ENCODE data around the gene LHPP.

Gene LHPP

GRCh38 chr10:124614003-124614659, 152.5 kb downstream of the LHPP start:
- no peak for DNase-seq (ENCODE audit: low read depth)
- no peak for TF ChIP-seq CTCF (IDR thresholded peaks at IDR 0.05; ENCODE audit: control insufficient read depth, insufficient read depth, low read depth, low read length, missing control alignments)
- H3K4me3 ChIP-seq (ENCODE audit: control insufficient read depth, low read depth, low read length), result no peak overlapping the region

- no peak overlapping the region for H3K4me3 ChIP-seq (ENCODE audit: control insufficient read depth, low read depth, low read length)
- DNase-seq (ENCODE audit: low read depth), result no peak
- TF ChIP-seq CTCF (IDR thresholded peaks at IDR 0.05; ENCODE audit: control insufficient read depth, insufficient read depth, low read depth, low read length, missing control alignments), result no peak
Measured at GRCh38 chr10:124615259-124615658, 153.6 kb downstream of the LHPP start.

GRCh38 chr10:124616040-124616835, 154.6 kb downstream of the LHPP start:
- TF ChIP-seq CTCF (IDR thresholded peaks at IDR 0.05; ENCODE audit: control insufficient read depth, insufficient read depth, low read depth, low read length, missing control alignments), result no peak
- H3K4me3 ChIP-seq (ENCODE audit: control insufficient read depth, low read depth, low read length), result no peak overlapping the region
- DNase-seq (ENCODE audit: low read depth), result no peak

- no peak for TF ChIP-seq CTCF (IDR thresholded peaks at IDR 0.05; ENCODE audit: control insufficient read depth, insufficient read depth, low read depth, low read length, missing control alignments)
- DNase-seq (ENCODE audit: low read depth), result no peak
- no peak overlapping the region for H3K4me3 ChIP-seq (ENCODE audit: control insufficient read depth, low read depth, low read length)
Measured at GRCh38 chr10:124616836-124617130, 155.2 kb downstream of the LHPP start.

- no peak for TF ChIP-seq CTCF (IDR thresholded peaks at IDR 0.05; ENCODE audit: control insufficient read depth, insufficient read depth, low read depth, low read length, missing control alignments)
- DNase-seq (ENCODE audit: low read depth), result no peak
- H3K4me3 ChIP-seq (ENCODE audit: control insufficient read depth, low read depth, low read length), result no peak overlapping the region
Measured at GRCh38 chr10:124618470-124619073, 156.9 kb downstream of the LHPP start.

- TF ChIP-seq CTCF (IDR thresholded peaks at IDR 0.05; ENCODE audit: control insufficient read depth, insufficient read depth, low read depth, low read length, missing control alignments), result no peak
- H3K4me3 ChIP-seq (ENCODE audit: control insufficient read depth, low read depth, low read length), result no peak overlapping the region
- no peak for DNase-seq (ENCODE audit: low read depth)
Measured at GRCh38 chr10:124619195-124619594, 157.6 kb downstream of the LHPP start.

Measured in AG09309 (cell line).